Breast epithelium (tissue), 3 donors: ENCODE measurements around the gene TFCP2L1.

ENCODE experiments used
- CTCF ChIP-seq, 3 donors: fragments of 450-650 bp; IDR thresholded peaks; one replicate each; pipeline ENCODE4 v1.5.1; 2016 to 2017; ENCODE audit warnings: antibody characterized with exemption in 3 of 3, mild to moderate bottlenecking in 3 of 3, moderate library complexity in 3 of 3
- POLR2A ChIP-seq: fragments of 450-650 bp; IDR thresholded peaks from one replicate; pipeline ENCODE4 v1.6.1; 2016; ENCODE audit warnings: antibody characterized with exemption, mild to moderate bottlenecking, moderate library complexity
- POLR2AphosphoS5 ChIP-seq, 3 donors: sonication (generic); formaldehyde crosslinking; IDR thresholded peaks; one replicate each; pipeline ENCODE4 v1.6.1; 2017; ENCODE audit warnings: antibody characterized with exemption in 3 of 3

GRCh38 chr2:121167411-121167810 lies 117.6 kb downstream of the TFCP2L1 start:
- TF ChIP-seq CTCF (IDR thresholded peaks at IDR 0.05) (no peak), POLR2A (no peak), POLR2AphosphoS5 (IDR thresholded peaks at IDR 0.05) (no peak)
